ENCODE measurements around the gene CACNG8.
A peak's percentile ranks its signal among the peaks of the same experiment; 100 is the strongest.
"Not testable (repeated sequence)": the region's sequence is repeated elsewhere in the genome, so short reads cannot be mapped to it uniquely, and the experiment has no call there.

CACNG8 gene

GRCh38 chr19:54029930-54030490 lies 67.3 kb downstream of the CACNG8 start:
- TF ChIP-seq CTCF (IDR thresholded peaks at IDR 0.05; ENCODE audit: insufficient read depth, low read depth, low read length, missing control alignments) = peak; percentile 30
- H3K4me3 ChIP-seq (ENCODE audit: low read depth, low read length) = no peak overlapping the region
- DNase-seq (ENCODE audit: low read depth) = peak; percentile 9

- DNase-seq (ENCODE audit: low read depth) = no peak
- TF ChIP-seq CTCF (IDR thresholded peaks at IDR 0.05; ENCODE audit: insufficient read depth, low read depth, low read length, missing control alignments) = no peak
- H3K4me3 ChIP-seq (ENCODE audit: low read depth, low read length) = no peak overlapping the region
Observed at GRCh38 chr19:54030895-54031586, 68.3 kb downstream of the CACNG8 start.

- no peak for TF ChIP-seq CTCF (IDR thresholded peaks at IDR 0.05; ENCODE audit: insufficient read depth, low read depth, low read length, missing control alignments)
- H3K4me3 ChIP-seq (ENCODE audit: low read depth, low read length) = no peak overlapping the region
- no peak for DNase-seq (ENCODE audit: low read depth)
Observed at GRCh38 chr19:54035215-54036178, 72.8 kb downstream of the CACNG8 start.

GRCh38 chr19:54036542-54036941 lies 73.8 kb downstream of the CACNG8 start:
- not testable (repeated sequence) for DNase-seq (ENCODE audit: low read depth); H3K4me3 ChIP-seq (ENCODE audit: low read depth, low read length)

All from GM12865 (cell line).